Natural killer cell (primary cell): Measurements from ENCODE around the gene KCNQ2. TPM values are rescaled to one million over a fixed set of nuclear protein-coding genes. Genes with fewer than 3 reads are reported as not detected.

Experiments
- ATAC-seq, 3 donors: fragments of 150-1000 bp in 2 of 3; fragments of 200-7000 bp in 1 of 3; cut with Tn5 transposase; 1 replicate in 1 of 3; 2 replicates in 2 of 3; pipeline ENCODE4 v1.10.0; 2021; ENCODE audit warnings: mild to moderate bottlenecking in 2 of 3, moderate library complexity in 2 of 3
- DNase-seq, 2 donors: peaks; one replicate each; pipeline versions ENCODE4 v3.0.0 to v3.0.0-alpha.2; 2013 to 2021; ENCODE audit warnings: mixed read lengths in 1 of 2
- H3K27ac ChIP-seq: one replicate; pipeline ENCODE4 v1.5.1; 2013; ENCODE audit warnings: mild to moderate bottlenecking, low read length
- H3K27me3 ChIP-seq: one replicate; pipeline ENCODE4 v1.6.1; 2013; ENCODE audit warnings: low read length; ENCODE audit not compliant: control insufficient read depth, insufficient read depth
- H3K36me3 ChIP-seq: one replicate; pipeline ENCODE4 v1.6.1; 2013; ENCODE audit warnings: low read length; ENCODE audit not compliant: control insufficient read depth, insufficient read depth
- H3K4me1 ChIP-seq: one replicate; pipeline ENCODE4 v1.6.1; 2013; ENCODE audit warnings: low read length; ENCODE audit not compliant: control insufficient read depth, insufficient read depth
- H3K4me3 ChIP-seq: one replicate; pipeline ENCODE4 v1.5.1; 2013; ENCODE audit warnings: low read length
- H3K9me3 ChIP-seq: one replicate; pipeline ENCODE4 v1.6.1; 2013; ENCODE audit warnings: low read length; ENCODE audit not compliant: control insufficient read depth, insufficient read depth
- H3K27ac Mint-ChIP-seq, 2 donors: one replicate each; pipeline ENCODE4 v1.8.0; 2022; ENCODE audit warnings: mild to moderate bottlenecking in 2 of 2, mixed read lengths in 2 of 2, moderate library complexity in 1 of 2
- H3K27me3 Mint-ChIP-seq, 2 donors: one replicate each; pipeline ENCODE4 v1.8.0; 2022; ENCODE audit warnings: low read depth in 2 of 2, mixed read lengths in 2 of 2
- H3K36me3 Mint-ChIP-seq: one replicate; pipeline ENCODE4 v1.8.0; 2022; ENCODE audit warnings: mixed read lengths
- H3K4me1 Mint-ChIP-seq, 2 donors: one replicate each; pipeline ENCODE4 v1.8.0; 2022; ENCODE audit warnings: mixed read lengths in 2 of 2
- H3K4me3 Mint-ChIP-seq: one replicate; pipeline ENCODE4 v1.8.0; 2022; ENCODE audit warnings: mild to moderate bottlenecking, moderate library complexity, mixed read lengths
- H3K9me3 Mint-ChIP-seq, 2 donors: one replicate each; pipeline ENCODE4 v1.8.0; 2022; ENCODE audit warnings: mixed read lengths in 2 of 2
- CTCF ChIP-seq: fragments of 200-600 bp; IDR thresholded peaks from one replicate; pipeline ENCODE4 v1.8.0; 2022; ENCODE audit warnings: antibody characterized with exemption
- WGBS: methylation state at CpG from one replicate; pipeline ENCODE4 v1.1.7; 2013; ENCODE audit warnings: missing lambda C conversion rate; ENCODE audit not compliant: insufficient coverage; 5-methylcytosine and 5-hydroxymethylcytosine counted together
- intact Hi-C: fragments of 100-400 bp; cut with micrococcal nuclease; formaldehyde crosslinking; loops from one replicate; pipeline ENCODE4 v1.14.2; 2022
- total RNA-seq, 4 donors: library from RNA; stranded (reverse); fragments of 120-200 nt in 1 of 4; gene quantifications; one replicate each; pipeline versions ENCODE4 v1.2.3 to v1.2.4, GENCODE V29; 2013 to 2022

Gene KCNQ2
- total RNA-seq, 3 donors from 2014 or later (not counting 1 experiment from before 2014, with no cell fraction given) = not detected

GRCh38 chr20:63394069-63394919 is 78.2 kb downstream of the KCNQ2 start:
- H3K27ac ChIP-seq = no peak overlapping the region
- no peak for DNase-seq
- 29% methylated on average over 32 of the region's 32 CpGs for WGBS

GRCh38 chr20:63393566-63393965 is 78.9 kb downstream of the KCNQ2 start:
- Mint-ChIP-seq H3K4me3 (no peak overlapping the region), H3K4me1 (no peaks in the 10 kb centered on the region), H3K27ac (no peak overlapping the region), H3K36me3 (no peaks in the 10 kb centered on the region), H3K27me3 (peaks cover 0 to 9% of the 10 kb centered on the region in 2 donors), H3K9me3 (no peaks in the 10 kb centered on the region)
- intact Hi-C loops = no loop called here
- H3K36me3 ChIP-seq = no peaks in the 10 kb centered on the region
- no peaks in the 10 kb centered on the region for H3K4me1 ChIP-seq
- 87% methylated on average over 17 of the region's 17 CpGs for WGBS
- ATAC-seq (no peak), DNase-seq (no peak)
- H3K4me3 ChIP-seq = no peak overlapping the region
- no peak overlapping the region for H3K27ac ChIP-seq
- TF ChIP-seq CTCF = no peak
- no peaks in the 10 kb centered on the region for H3K9me3 ChIP-seq
- H3K27me3 ChIP-seq = no peaks in the 10 kb centered on the region

More at GRCh38 chr20:63394069-63394919, 78.2 kb downstream of the KCNQ2 start:
- H3K27me3 ChIP-seq = no peaks in the 10 kb centered on the region
- no peak for TF ChIP-seq CTCF
- Mint-ChIP-seq H3K27me3 (peaks cover 0 to 6% of the 10 kb centered on the region in 2 donors), H3K36me3 (no peaks in the 10 kb centered on the region), H3K27ac (no peak overlapping the region), H3K4me3 (no peak overlapping the region), H3K9me3 (no peaks in the 10 kb centered on the region), H3K4me1 (no peaks in the 10 kb centered on the region)
- no peak for ATAC-seq
- no peaks in the 10 kb centered on the region for H3K9me3 ChIP-seq
- intact Hi-C loops = no loop called here
- H3K4me3 ChIP-seq = no peak overlapping the region
- H3K36me3 ChIP-seq = no peaks in the 10 kb centered on the region
- H3K4me1 ChIP-seq = no peaks in the 10 kb centered on the region

GRCh38 chr20:63392465-63393365 is 79.7 kb downstream of the KCNQ2 start:
- 93% methylated on average over 15 of the region's 17 CpGs for WGBS

More at GRCh38 chr20:63392465-63393365, 79.7 kb downstream of the KCNQ2 start:
- Histone ChIP-seq H3K4me1 (no peaks in the 10 kb centered on the region), H3K27me3 (no peaks in the 10 kb centered on the region), H3K36me3 (no peaks in the 10 kb centered on the region), H3K4me3 (no peak overlapping the region), H3K9me3 (no peaks in the 10 kb centered on the region), H3K27ac (no peak overlapping the region)
- DNase-seq (no peak), ATAC-seq (no peak)
- H3K27ac Mint-ChIP-seq = no peak overlapping the region
- H3K9me3 Mint-ChIP-seq = no peaks in the 10 kb centered on the region
- no peaks in the 10 kb centered on the region for H3K4me1 Mint-ChIP-seq
- TF ChIP-seq CTCF = no peak
- H3K4me3 Mint-ChIP-seq = no peak overlapping the region
- intact Hi-C loops = no loop called here
- peaks cover 0 to 9% of the 10 kb centered on the region in 2 donors for H3K27me3 Mint-ChIP-seq
- H3K36me3 Mint-ChIP-seq = no peaks in the 10 kb centered on the region
